Fibroblast of skin of right biceps (primary cell): ENCODE measurements around the gene MFSD2B.
"Not testable (repeated sequence)": the region's sequence is repeated elsewhere in the genome, so short reads cannot be mapped to it uniquely, and the experiment has no call there.

Experiments
- DNase-seq: peaks from one replicate; pipeline ENCODE4 v3.0.0-alpha.2; 2013

MFSD2B gene

GRCh38 chr2:24019729-24020128 lies 9.8 kb downstream of the MFSD2B start:
- DNase-seq = no peak

GRCh38 chr2:24020244-24020643 lies 10.4 kb downstream of the MFSD2B start:
- DNase-seq = no peak

- no peak for DNase-seq
Measured at GRCh38 chr2:24021122-24021998, 11.5 kb downstream of the MFSD2B start.

- no peak for DNase-seq
Measured at GRCh38 chr2:24022324-24022974, 12.6 kb downstream of the MFSD2B start.

- DNase-seq = no peak
Measured at GRCh38 chr2:24022975-24023575, 13.2 kb downstream of the MFSD2B start.

- DNase-seq = peak; percentile 34
Measured at GRCh38 chr2:24024018-24024417, 14.1 kb downstream of the MFSD2B start.

- DNase-seq = no peak
Measured at GRCh38 chr2:24024996-24025663, 15.2 kb downstream of the MFSD2B start.

- no peak for DNase-seq
Measured at GRCh38 chr2:24026233-24026632, 16.3 kb downstream of the MFSD2B start.

GRCh38 chr2:24038786-24039499 lies 29.1 kb downstream of the MFSD2B start:
- no peak for DNase-seq

- DNase-seq = no peak
Measured at GRCh38 chr2:24040511-24040910, 30.6 kb downstream of the MFSD2B start.

- DNase-seq = not testable (repeated sequence)
Measured at GRCh38 chr2:24043133-24043532, 33.2 kb downstream of the MFSD2B start.

GRCh38 chr2:24045511-24046508 lies 35.9 kb downstream of the MFSD2B start:
- DNase-seq = no peak

- no peak for DNase-seq
Measured at GRCh38 chr2:24046599-24046929, 36.7 kb downstream of the MFSD2B start.

GRCh38 chr2:24046930-24047702 lies 37.2 kb downstream of the MFSD2B start, which contains the start of gene WDCP:
Gene WDCP (minus strand): TSS chr2:24047391. CDS start chr2:24039494, 7,897 bp downstream.
- peak; percentile 99 for DNase-seq

- no peak for DNase-seq
Measured at GRCh38 chr2:24047703-24048033, 37.8 kb downstream of the MFSD2B start.

- DNase-seq = no peak
Measured at GRCh38 chr2:24048769-24049484, 39.0 kb downstream of the MFSD2B start.

GRCh38 chr2:24049485-24050021 lies 39.7 kb downstream of the MFSD2B start, which contains the start of gene FKBP1B:
Gene FKBP1B (plus strand): TSS chr2:24049741. CDS start chr2:24049850, 109 bp downstream.
- peak; percentile 43 for DNase-seq

- no peak for DNase-seq
Measured at GRCh38 chr2:24050041-24050979, 40.4 kb downstream of the MFSD2B start.
